OCI-LY3 (cell line): Measurements from ENCODE around the gene RELB.

Source experiments
- CTCF ChIP-seq: fragments of 200-600, 300-600 bp; sonication (generic); IDR thresholded peaks from 2 replicates; pipeline ENCODE4 v1.5.1; 2014; ENCODE audit warnings: antibody characterized with exemption, low read length, low read depth
- EZH2phosphoT487 ChIP-seq: fragments of 200-600 bp; shearing (Covaris generic); IDR thresholded peaks from 2 replicates; pipeline ENCODE4 v1.6.1; 2018; ENCODE audit warnings: antibody characterized with exemption, mixed run types, low read depth

GRCh38 chr19:45076851-45077730, 75.8 kb downstream of the RELB start:
- TF ChIP-seq CTCF = no peak
- TF ChIP-seq EZH2phosphoT487 = no peak
